Hepatocyte (in vitro differentiated cells): ENCODE measurements around the gene RAB12. TPM values are rescaled to one million over a fixed set of nuclear protein-coding genes. Genes with fewer than 3 reads are reported as not detected.

Source experiments
- DNase-seq: peaks from one replicate; pipeline ENCODE4 v3.0.0-alpha.2; 2016; ENCODE audit warnings: low spot score
- H2AFZ ChIP-seq: fragments of 200-600 bp; sonication (generic); 2 replicates; pipeline ENCODE4 v1.6.0; 2016; ENCODE audit warnings: antibody characterized with exemption, mild to moderate bottlenecking
- H3K27ac ChIP-seq: fragments of 200-600 bp; sonication (generic); 2 replicates; pipeline ENCODE4 v1.5.1; 2016; ENCODE audit warnings: mild to moderate bottlenecking
- H3K27me3 ChIP-seq: fragments of 200-600 bp; sonication (generic); 2 replicates; pipeline ENCODE4 v1.6.1; 2016
- H3K36me3 ChIP-seq: fragments of 200-600 bp; sonication (generic); replicated peaks from 2 replicates; pipeline ENCODE4 v1.5.1; 2016; ENCODE audit warnings: low read depth; ENCODE audit not compliant: insufficient read depth
- H3K4me1 ChIP-seq: fragments of 200-600 bp; sonication (generic); 2 replicates; pipeline ENCODE4 v1.5.1; 2016; ENCODE audit warnings: mild to moderate bottlenecking, moderate library complexity; ENCODE audit not compliant: insufficient read depth
- H3K4me2 ChIP-seq: fragments of 200-600 bp; sonication (generic); 2 replicates; pipeline ENCODE4 v1.6.0; 2016
- H3K4me3 ChIP-seq: fragments of 200-600 bp; sonication (generic); 2 replicates; pipeline ENCODE4 v1.5.1; 2016; ENCODE audit warnings: mild to moderate bottlenecking
- H3K79me2 ChIP-seq: fragments of 200-600 bp; sonication (generic); 2 replicates; pipeline ENCODE4 v1.6.0; 2017; ENCODE audit warnings: mild to moderate bottlenecking
- H3K9me2 ChIP-seq: fragments of 200-600 bp; sonication (generic); replicated peaks from 2 replicates; pipeline ENCODE4 v1.6.0; 2017; ENCODE audit warnings: mild to moderate bottlenecking; ENCODE audit not compliant: insufficient read depth
- H3K9me3 ChIP-seq: fragments of 200-600 bp; sonication (generic); 2 replicates; pipeline ENCODE4 v1.5.1; 2016; ENCODE audit warnings: low read depth, mild to moderate bottlenecking
- H4K20me1 ChIP-seq: fragments of 200-600 bp; sonication (generic); 2 replicates; pipeline ENCODE4 v1.6.0; 2016; ENCODE audit warnings: mild to moderate bottlenecking; ENCODE audit not compliant: insufficient read depth, poor library complexity, severe bottlenecking
- EZH2 ChIP-seq: fragments of 200-600 bp; sonication (generic); IDR thresholded peaks from 2 replicates; pipeline ENCODE4 v1.6.1; 2016; ENCODE audit warnings: antibody characterized with exemption, mild to moderate bottlenecking, borderline replicate concordance
- EZH2phosphoT487 ChIP-seq: fragments of 200-600 bp; sonication (generic); IDR thresholded peaks from one replicate; pipeline ENCODE4 v1.6.1; 2018; ENCODE audit warnings: antibody characterized with exemption, mild to moderate bottlenecking, low read depth, moderate library complexity; ENCODE audit not compliant: unreplicated experiment, severe bottlenecking
- WGBS: methylation state at CpG from one replicate; pipeline ENCODE4 v1.1.6; 2016; ENCODE audit warnings: low lambda C conversion rate; ENCODE audit errors: missing lambda C conversion rate; 5-methylcytosine and 5-hydroxymethylcytosine counted together
- polyA plus RNA-seq: library from polyadenylated mRNA; unstranded; fragments of >200 nt; fragmentation: Nextera tagmentation; extraction: Ambion mirVana; gene quantifications from 2 replicates; pipeline ENCODE4 v1.2.1, GENCODE V29; 2016
- total RNA-seq: library from RNA; depleted of rRNA; stranded (reverse); fragments of >200 nt; gene quantifications from 2 replicates; pipeline ENCODE4 v1.2.3, GENCODE V29; 2014
- TF ChIP-seq, protein P1 (sequence below): fragments of 200-600 bp; sonication (generic); IDR thresholded peaks from 2 replicates; pipeline ENCODE4 v1.5.1; 2016; ENCODE audit warnings: antibody characterized with exemption, mild to moderate bottlenecking; ENCODE audit not compliant: poor library complexity

RAB12 gene
- total and polyA plus RNA-seq, 2 experiments from 2014 or later = 4.7 to 33.2 TPM

GRCh38 chr18:8602040-8602439, 7.2 kb upstream of the RAB12 start:
- H3K36me3 ChIP-seq = no peaks in the 10 kb centered on the region
- WGBS = 84% methylated on average over 4 of the region's 4 CpGs
- TF ChIP-seq EZH2phosphoT487 (no peak), EZH2 (no peak)
- TF ChIP-seq, protein P1, sequence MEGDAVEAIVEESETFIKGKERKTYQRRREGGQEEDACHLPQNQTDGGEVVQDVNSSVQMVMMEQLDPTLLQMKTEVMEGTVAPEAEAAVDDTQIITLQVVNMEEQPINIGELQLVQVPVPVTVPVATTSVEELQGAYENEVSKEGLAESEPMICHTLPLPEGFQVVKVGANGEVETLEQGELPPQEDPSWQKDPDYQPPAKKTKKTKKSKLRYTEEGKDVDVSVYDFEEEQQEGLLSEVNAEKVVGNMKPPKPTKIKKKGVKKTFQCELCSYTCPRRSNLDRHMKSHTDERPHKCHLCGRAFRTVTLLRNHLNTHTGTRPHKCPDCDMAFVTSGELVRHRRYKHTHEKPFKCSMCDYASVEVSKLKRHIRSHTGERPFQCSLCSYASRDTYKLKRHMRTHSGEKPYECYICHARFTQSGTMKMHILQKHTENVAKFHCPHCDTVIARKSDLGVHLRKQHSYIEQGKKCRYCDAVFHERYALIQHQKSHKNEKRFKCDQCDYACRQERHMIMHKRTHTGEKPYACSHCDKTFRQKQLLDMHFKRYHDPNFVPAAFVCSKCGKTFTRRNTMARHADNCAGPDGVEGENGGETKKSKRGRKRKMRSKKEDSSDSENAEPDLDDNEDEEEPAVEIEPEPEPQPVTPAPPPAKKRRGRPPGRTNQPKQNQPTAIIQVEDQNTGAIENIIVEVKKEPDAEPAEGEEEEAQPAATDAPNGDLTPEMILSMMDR = no peak
- H3K27ac ChIP-seq = no peak overlapping the region
- H3K4me1 ChIP-seq = no peaks in the 10 kb centered on the region
- H2AFZ ChIP-seq = no peak overlapping the region
- H3K79me2 ChIP-seq = no peaks in the 10 kb centered on the region
- H3K9me2 ChIP-seq = no peaks in the 10 kb centered on the region
- no peaks in the 10 kb centered on the region for H4K20me1 ChIP-seq
- no peak overlapping the region for H3K4me2 ChIP-seq
- H3K9me3 ChIP-seq = no peaks in the 10 kb centered on the region
- DNase-seq = no peak
- no peak overlapping the region for H3K4me3 ChIP-seq
- peaks cover 3% of the 10 kb centered on the region for H3K27me3 ChIP-seq

DNA sequence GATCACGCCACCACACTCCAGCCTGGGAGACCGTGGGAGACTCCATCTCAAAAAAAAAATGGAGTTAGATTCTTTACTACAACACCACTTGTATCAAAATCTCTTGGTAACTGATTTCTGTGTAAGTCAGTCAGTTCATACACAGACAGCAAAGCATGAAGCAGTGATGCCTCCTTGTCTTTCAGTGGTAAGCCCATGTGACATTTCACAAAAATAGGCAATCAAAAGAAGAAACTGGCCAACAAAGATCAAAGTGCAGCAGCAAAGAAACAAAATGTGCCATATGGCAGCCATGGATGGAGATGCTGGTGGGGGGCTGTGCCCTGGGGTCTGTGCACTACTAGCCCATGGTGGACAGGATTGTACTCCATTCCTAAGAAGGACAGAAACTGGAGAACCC, 6.7 kb upstream of the RAB12 start:
- Histone ChIP-seq H2AFZ (no peak overlapping the region), H3K27ac (no peak overlapping the region), H3K4me1 (no peaks in the 10 kb centered on the region), H4K20me1 (no peaks in the 10 kb centered on the region), H3K9me2 (no peaks in the 10 kb centered on the region), H3K36me3 (no peaks in the 10 kb centered on the region), H3K4me3 (no peak overlapping the region), H3K4me2 (no peak overlapping the region), H3K9me3 (no peaks in the 10 kb centered on the region), H3K27me3 (peaks cover 3% of the 10 kb centered on the region), H3K79me2 (no peaks in the 10 kb centered on the region)
- WGBS = 90% methylated on average over 2 of the region's 2 CpGs
- TF ChIP-seq EZH2 = no peak
- TF ChIP-seq EZH2phosphoT487 = no peak
- TF ChIP-seq, protein P1 = no peak
- DNase-seq = no peak

- no peak for DNase-seq
- no peaks in the 10 kb centered on the region for H4K20me1 ChIP-seq
- TF ChIP-seq EZH2phosphoT487 = no peak
- TF ChIP-seq EZH2 = no peak
- TF ChIP-seq, protein P1 = no peak
- 67% methylated on average over 14 of the region's 14 CpGs for WGBS
- H3K79me2 ChIP-seq = no peaks in the 10 kb centered on the region
- H3K27ac ChIP-seq = no peak overlapping the region
- no peak overlapping the region for H3K4me2 ChIP-seq
- H2AFZ ChIP-seq = no peak overlapping the region
- no peak overlapping the region for H3K4me3 ChIP-seq
- H3K9me2 ChIP-seq = no peaks in the 10 kb centered on the region
- H3K36me3 ChIP-seq = no peaks in the 10 kb centered on the region
- peaks cover 3% of the 10 kb centered on the region for H3K27me3 ChIP-seq
- H3K9me3 ChIP-seq = no peaks in the 10 kb centered on the region
- peaks cover 10% of the 10 kb centered on the region for H3K4me1 ChIP-seq
These were observed 5.3 kb upstream of the RAB12 start for GRCh38 chr18:8603663-8604520.
